GM12872 (cell line): Measurements from ENCODE around the gene PRICKLE2.

ENCODE experiments used
- TF ChIP-seq, protein P1 (sequence below): IDR thresholded peaks from 3 replicates; pipeline ENCODE4 v1.5.1; 2011; ENCODE audit warnings: low read depth, mild to moderate bottlenecking, low read length, moderate library complexity; ENCODE audit not compliant: insufficient read depth

The PRICKLE2 gene, protein sequence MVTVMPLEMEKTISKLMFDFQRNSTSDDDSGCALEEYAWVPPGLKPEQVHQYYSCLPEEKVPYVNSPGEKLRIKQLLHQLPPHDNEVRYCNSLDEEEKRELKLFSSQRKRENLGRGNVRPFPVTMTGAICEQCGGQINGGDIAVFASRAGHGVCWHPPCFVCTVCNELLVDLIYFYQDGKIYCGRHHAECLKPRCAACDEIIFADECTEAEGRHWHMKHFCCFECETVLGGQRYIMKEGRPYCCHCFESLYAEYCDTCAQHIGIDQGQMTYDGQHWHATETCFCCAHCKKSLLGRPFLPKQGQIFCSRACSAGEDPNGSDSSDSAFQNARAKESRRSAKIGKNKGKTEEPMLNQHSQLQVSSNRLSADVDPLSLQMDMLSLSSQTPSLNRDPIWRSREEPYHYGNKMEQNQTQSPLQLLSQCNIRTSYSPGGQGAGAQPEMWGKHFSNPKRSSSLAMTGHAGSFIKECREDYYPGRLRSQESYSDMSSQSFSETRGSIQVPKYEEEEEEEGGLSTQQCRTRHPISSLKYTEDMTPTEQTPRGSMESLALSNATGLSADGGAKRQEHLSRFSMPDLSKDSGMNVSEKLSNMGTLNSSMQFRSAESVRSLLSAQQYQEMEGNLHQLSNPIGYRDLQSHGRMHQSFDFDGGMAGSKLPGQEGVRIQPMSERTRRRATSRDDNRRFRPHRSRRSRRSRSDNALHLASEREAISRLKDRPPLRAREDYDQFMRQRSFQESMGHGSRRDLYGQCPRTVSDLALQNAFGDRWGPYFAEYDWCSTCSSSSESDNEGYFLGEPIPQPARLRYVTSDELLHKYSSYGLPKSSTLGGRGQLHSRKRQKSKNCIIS

DNA sequence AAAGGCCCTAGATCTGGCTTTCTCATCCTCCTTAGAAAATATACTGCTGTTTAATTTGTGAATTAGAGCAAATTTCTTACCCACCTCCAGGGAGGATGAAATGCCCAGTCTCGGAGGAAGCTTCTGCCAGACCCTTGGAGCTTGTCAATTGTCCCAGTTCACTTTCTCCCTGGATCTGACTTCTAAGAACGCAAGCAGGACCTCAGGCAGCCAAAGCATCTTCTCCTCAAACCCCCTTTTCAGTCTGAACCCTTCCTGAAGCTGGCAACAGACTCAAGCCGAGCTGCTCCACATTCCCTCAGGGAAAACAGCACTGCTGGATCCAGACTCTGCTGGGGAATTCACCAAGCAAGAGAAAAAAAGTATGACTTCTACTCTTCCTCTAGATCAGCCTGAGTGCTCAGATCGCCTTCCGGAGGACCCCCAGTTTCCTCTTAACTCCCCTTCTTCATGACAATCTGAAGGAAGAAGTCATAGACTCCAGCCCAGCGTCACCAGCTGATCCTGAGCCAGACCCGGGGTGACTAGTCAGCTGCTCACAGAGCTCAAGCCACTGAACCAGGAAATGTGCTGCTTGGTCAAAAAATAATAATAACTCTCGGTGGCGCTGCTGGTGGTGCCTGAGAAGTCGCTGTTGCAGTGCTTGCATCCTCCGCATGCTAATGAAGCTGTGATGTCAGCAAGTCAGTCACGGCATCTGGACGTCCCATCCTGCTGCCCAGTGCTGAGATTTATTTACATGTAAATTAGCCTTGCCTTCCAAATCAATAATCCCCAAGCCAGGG, at the start of gene PRICKLE2:
PRICKLE2 (minus strand) TSS at position 641 of the 785 bp plus-strand sequence. CDS start 26,539 bp downstream, outside the sequence.
- TF ChIP-seq, protein P1, sequence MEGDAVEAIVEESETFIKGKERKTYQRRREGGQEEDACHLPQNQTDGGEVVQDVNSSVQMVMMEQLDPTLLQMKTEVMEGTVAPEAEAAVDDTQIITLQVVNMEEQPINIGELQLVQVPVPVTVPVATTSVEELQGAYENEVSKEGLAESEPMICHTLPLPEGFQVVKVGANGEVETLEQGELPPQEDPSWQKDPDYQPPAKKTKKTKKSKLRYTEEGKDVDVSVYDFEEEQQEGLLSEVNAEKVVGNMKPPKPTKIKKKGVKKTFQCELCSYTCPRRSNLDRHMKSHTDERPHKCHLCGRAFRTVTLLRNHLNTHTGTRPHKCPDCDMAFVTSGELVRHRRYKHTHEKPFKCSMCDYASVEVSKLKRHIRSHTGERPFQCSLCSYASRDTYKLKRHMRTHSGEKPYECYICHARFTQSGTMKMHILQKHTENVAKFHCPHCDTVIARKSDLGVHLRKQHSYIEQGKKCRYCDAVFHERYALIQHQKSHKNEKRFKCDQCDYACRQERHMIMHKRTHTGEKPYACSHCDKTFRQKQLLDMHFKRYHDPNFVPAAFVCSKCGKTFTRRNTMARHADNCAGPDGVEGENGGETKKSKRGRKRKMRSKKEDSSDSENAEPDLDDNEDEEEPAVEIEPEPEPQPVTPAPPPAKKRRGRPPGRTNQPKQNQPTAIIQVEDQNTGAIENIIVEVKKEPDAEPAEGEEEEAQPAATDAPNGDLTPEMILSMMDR = no peak

DNA sequence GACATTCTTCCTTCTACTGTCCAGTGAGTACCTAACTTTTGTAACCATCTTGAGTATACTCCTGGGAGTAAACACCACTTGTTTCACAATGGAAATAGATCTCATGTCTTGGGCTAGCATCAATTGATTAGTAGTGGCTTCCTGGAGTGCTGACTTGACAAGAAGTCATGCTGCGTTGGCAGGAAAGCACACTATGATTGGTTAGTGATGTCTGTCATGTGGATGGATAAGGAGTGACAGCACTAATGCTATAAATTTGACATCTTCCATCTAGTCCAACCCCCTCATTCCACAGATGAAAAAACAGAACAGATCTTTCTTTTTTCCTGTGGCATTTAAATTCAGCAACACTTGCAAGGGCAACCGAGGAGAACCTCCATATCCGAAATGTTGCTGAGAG, 47.6 kb upstream of the PRICKLE2 start:
- TF ChIP-seq, protein P1 = no peak

DNA sequence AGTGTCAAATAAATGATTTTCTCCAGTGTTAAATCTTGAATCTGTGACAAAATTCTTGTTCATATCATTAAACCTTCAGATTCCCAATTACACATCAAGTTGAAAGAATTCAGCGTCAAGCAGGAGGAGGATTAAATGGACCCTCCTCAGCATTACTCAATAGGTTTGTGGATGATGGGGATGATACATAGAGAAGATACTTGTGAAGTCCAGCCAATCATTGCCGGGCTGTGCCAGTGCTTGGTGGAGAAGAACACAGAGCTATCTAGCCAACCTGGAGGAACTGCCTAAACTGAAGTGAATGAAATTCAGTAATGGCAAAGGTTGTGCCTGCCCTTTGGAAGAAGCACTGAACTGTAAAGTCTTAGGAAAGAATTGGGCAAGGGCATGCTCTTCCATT, 47.0 kb upstream of the PRICKLE2 start:
- TF ChIP-seq, protein P1 = no peak

DNA sequence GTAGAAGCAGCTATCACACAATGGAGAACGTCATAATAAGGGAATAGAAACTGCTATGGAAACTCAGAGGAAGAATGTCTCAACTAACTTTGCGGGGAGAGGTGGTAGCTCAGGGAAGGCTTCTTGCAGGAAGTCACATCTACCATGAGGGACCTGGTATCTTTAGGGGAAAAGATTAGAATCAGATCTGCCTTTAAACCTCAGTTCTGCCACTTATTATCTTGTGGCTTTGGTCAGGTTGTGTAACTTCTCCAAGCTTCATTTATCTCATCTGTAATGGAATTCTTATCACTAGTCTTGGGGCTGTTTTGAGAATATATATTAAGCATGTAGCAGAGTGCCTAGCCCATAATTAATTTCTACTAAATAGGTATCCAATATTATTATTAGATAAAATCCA, 46.4 kb upstream of the PRICKLE2 start:
- TF ChIP-seq, protein P1 = no peak

DNA sequence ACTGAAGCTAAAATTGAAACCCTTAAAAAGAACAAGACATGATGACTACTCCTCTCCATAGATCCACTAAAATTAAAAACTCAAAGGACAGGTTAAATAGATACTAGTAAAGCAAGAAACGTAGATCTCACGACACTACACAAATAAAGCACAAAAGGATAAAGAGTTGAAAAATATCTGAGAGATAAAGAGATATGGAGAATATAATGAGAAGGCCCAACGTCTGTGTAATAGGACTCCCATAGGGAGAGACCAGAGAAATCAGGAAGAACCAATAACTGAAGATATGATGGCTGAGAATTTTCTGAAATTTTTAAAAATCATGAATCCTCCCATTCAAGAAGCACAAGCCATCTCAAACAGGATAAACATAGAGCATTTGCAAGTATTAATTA, 45.6 kb upstream of the PRICKLE2 start:
- TF ChIP-seq, protein P1 = no peak

DNA sequence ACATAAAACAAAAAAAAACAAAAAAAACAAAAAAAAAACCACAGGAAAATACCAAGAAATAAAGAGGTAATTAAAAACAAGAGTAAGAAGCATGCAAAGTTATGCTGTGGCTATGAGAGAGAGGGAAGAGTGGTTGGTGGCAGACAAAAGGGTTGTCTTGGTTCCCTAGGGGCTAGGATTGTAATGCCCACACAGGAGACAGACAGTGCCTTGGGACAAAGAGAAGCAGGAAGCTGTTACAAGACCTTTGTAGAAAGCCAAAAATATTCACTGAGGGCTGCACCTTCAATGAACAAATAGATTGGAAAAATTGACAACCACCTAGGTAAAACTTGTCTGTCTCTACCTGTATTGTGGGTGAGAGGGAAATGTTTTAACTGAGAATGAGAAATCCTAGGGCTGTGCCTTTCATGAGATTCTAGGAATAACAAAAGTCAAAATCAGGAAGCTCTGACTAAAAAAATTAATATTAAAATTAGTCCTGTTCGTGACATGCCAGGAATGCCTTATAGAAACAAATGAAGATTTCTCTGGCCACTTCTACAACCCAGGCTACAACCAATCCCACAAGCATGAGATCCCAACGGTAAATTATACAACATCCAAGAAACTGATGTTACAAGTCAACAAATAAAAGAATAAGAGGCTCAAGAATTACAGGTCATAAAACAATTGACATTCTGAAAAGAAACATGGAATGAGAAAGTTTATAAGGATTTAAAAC, 45.0 kb upstream of the PRICKLE2 start:
- TF ChIP-seq, protein P1 = no peak
